Amniotic epithelial cell (primary cell): ENCODE measurements around the gene ZNF223.

ENCODE experiments used
- DNase-seq: peaks from one replicate; pipeline ENCODE4 v3.0.0-alpha.2; 2010; ENCODE audit warnings: low read depth

Gene ZNF223

DNA sequence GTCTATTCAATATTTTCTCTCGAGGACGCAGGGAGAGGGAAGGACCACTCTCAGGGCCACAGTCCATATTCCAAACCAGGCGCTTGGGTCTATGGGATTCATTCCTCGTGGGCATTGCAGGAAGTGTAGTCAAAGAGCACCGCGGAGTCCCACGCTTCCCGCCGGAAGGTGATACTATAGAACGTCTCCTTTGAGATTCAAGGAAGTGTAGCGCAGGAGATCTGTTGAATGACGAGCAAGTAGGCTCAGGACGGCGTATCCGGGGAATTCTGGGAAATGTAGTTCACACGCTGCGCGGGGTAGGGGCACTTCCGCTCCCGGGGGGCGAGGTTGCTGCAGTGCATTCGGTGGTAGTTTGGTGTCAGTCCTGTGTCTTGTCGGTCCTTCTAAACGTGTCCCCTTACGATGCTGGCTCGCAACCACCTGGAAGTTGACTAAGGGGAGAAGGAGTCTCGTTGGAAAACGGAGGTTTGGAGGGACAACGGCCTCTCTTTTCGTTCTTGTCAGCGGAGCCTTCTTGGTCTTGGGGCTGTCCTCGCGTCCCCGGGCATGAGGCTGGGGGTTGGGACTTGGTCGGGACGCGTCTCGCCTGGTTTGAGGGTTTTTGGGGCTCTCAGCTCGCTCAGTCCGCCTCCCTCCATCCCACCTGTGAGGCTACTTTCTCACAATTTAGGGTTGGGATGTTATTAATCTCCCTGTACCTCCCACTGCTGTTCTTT is 20.1 kb downstream of the ZNF223 start, which contains the start of gene ZNF284:
TSS of gene ZNF284 (plus strand) at position 336 of the 719 bp plus-strand sequence. CDS start 4,231 bp downstream, outside the sequence.
- peak; percentile 92 for DNase-seq

GRCh38 chr19:44072543-44073401 is 20.9 kb downstream of the ZNF223 start:
- DNase-seq: no peak

DNA sequence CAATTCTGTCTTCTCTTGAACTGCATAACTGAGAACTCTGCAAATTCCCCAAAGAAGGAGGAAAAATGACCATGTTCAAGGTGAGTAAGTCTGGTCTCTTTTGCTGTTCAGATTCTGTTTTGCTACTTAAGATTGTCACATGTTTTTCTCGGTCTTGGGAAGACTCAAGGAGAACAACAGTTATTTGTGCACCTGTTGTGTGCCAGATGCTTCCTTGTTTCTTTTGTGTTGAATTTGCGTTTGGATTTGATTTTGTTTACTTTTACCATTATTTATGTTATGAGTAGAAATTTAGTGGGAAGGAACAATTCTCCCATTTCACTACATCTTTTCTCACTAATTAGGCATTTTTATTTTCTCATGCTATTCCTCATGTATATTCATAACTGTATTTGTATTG is 24.5 kb downstream of the ZNF223 start:
- no peak for DNase-seq

- DNase-seq: no peak
These were observed 40.3 kb downstream of the ZNF223 start for GRCh38 chr19:44092108-44092507.

DNA sequence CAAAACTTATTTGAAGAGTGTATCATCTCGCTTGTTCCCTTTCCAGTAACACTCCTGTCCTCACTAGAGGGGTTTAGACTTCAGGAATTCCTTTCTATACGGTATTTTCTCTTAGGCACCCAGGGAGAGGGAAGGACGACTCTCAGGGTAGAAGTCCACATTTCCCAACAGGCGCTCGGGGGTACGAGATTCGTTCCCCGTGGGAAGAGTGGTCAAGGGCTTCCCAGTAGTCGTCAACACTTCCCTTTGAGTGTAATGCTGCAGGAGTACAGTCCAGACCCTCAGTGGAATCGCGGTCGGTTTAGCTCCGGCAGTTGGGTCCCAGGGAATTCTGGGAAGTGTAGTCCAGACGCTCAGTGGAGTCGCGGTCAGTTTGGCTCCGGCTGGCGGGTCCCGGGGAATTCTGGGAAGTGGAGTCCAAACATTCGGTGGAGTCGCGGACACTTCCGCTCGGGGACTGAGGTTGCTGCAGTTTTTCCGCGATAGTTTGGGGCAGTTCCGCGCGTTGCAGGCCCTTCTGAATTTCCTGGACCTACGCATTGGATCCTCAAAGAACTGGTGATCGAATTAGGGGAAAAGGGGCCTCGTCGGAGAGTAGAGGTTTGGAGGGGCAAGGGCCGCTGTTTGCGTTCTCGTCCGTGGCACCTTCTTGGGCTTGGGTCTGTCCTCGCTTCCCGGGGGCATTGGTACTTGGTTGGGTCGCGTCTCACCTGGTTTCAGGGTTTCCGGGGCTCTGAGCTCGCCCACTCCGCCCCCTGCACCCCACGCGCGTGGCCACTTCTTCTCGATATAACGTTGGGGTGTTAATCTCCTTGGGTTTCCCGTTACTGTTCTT is 42.3 kb downstream of the ZNF223 start, which contains the start of gene ZNF224:
TSS of gene ZNF224 (plus strand) at position 431 of the 835 bp plus-strand sequence. CDS start 3,513 bp downstream, outside the sequence.
- DNase-seq: peak; percentile 88

DNA sequence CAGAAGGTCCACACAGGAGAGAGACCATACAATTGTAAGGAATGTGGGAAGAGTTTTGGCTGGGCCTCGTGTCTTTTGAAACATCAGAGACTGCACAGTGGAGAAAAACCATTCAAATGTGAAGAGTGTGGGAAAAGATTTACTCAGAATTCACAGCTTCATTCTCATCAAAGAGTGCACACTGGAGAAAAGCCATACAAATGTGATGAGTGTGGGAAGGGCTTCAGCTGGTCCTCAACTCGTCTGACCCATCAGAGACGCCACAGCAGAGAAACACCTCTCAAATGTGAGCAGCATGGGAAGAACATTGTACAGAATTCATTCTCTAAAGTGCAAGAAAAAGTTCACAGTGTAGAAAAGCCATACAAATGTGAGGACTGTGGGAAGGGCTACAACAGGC is 55.9 kb downstream of the ZNF223 start:
- no peak for DNase-seq

DNA sequence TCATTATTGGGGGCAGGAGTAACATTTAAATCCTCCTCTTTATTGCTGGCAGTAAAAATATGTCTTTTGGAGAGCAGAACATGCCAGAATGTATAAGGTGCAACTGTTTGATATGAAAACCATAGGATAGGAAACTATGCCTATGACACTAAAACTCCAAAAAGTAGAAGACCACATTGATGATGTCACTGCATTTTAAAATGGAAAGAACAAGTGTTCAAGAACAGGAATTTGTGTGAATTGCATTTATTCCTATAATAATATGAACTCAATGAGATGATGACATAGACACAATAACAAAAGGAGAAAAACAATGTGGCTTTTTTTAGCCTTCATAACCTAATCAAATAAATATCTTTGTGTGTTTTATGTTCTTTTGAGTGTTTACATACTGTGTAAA is 57.6 kb downstream of the ZNF223 start:
- no peak for DNase-seq

- peak; percentile 89 for DNase-seq
These were observed 60.2 kb downstream of the ZNF223 start for GRCh38 chr19:44111910-44112463.

GRCh38 chr19:44112802-44113137 is 60.9 kb downstream of the ZNF223 start:
- DNase-seq: no peak

DNA sequence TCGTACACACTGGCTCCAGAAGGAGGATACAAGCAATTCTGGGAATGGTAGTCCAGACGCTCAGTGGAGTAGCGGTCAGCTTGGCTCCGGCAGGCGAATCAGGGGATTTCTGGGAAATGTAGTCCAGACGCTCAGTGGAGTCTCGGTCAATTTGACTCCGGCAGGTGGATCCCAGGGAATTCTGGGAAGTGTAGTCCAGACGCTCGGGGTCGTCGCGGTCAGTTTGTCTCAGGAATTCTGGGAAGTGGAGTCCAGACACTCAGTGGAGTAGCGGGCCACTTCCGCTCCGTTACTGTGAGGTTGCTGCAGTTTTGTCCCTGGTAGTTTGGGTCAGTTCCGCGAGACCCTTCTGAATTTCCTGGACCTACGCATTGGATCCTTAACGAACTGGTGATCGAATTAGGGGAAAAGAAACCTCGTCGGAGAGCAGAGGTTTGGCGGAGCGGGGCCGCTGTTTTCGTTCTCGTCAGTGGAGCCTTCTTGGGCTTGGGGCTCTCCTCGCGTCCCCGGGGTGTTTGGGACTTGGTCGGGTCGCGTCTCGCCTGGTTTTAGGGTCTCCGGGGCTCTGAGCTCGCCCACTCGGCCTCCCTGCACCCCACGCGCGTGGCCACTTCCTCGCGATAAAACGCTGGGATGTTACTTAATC is 61.4 kb downstream of the ZNF223 start, which contains the start of gene ZNF225:
TSS of gene ZNF225 (plus strand) at position 262 of the 646 bp plus-strand sequence. CDS start 2,429 bp downstream, outside the sequence.
- DNase-seq: peak; percentile 99

DNA sequence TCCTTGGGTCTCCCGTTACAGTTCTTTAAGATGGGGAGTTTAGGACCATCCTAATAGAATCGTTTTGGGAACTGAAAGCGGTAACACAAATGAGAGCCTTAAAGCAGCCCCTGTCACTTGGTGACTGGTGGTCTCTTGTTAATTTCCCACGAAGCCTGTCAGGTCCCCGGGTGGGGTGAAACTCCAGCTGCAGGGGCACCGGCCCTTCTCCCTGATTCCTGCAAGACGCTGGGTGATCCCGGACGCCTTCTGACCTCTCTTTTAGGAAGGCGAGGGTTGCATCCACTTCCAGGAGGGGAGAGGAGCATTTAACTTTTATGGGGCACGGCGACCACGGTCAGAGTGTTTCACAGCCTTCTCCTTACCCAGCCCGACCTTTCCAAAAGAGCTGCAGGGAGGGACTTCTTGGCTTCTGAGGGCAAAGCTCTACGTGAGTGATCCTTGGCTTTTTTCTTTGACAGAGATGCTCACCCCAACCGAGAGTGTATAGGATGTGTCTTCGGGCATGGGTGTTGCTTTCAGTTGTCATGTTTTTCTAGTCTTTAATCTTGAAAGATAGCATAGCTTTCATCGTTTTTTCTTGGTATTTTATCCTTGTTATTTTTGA is 62.1 kb downstream of the ZNF223 start:
- no peak for DNase-seq
